Measurements from ENCODE around the gene MCOLN3.

- TF ChIP-seq CTCF (IDR thresholded peaks at IDR 0.05; ENCODE audit: insufficient read depth, low read depth, low read length) = no peak
- no peak for TF ChIP-seq EZH2 (IDR thresholded peaks at IDR 0.05; ENCODE audit: insufficient read depth, low read length)
Measured at GRCh38 chr1:84975035-84975434, 73.3 kb downstream of the MCOLN3 start.

Data from astrocyte (in vitro differentiated cells and primary cell).